Immature natural killer cell (primary cell): ENCODE data around the gene CYGB. TPM values are rescaled to one million over a fixed set of nuclear protein-coding genes. Genes with fewer than 3 reads are reported as not detected.

ENCODE experiments used
- DNase-seq, 3 donors: peaks; one replicate each; pipeline ENCODE4 v3.0.0; 2022; ENCODE audit warnings: mixed read lengths in 1 of 3
- H3K27ac Mint-ChIP-seq, 6 donors: one replicate each; pipeline ENCODE4 v1.8.0; 2020; ENCODE audit warnings: mixed read lengths in 6 of 6, mild to moderate bottlenecking in 5 of 6, inconsistent platforms in 4 of 6, moderate library complexity in 3 of 6
- H3K27me3 Mint-ChIP-seq, 3 donors: one replicate each; pipeline ENCODE4 v1.8.0; 2020 to 2021; ENCODE audit warnings: low read depth in 3 of 3, mild to moderate bottlenecking in 3 of 3, mixed read lengths in 3 of 3, moderate library complexity in 3 of 3, inconsistent platforms in 1 of 3
- H3K36me3 Mint-ChIP-seq, 3 donors: one replicate each; pipeline ENCODE4 v1.8.0; 2020; ENCODE audit warnings: mixed read lengths in 3 of 3, inconsistent platforms in 2 of 3, mild to moderate bottlenecking in 2 of 3
- H3K4me1 Mint-ChIP-seq, 2 donors: one replicate each; pipeline ENCODE4 v1.8.0; 2020; ENCODE audit warnings: inconsistent platforms in 2 of 2, mild to moderate bottlenecking in 2 of 2, mixed read lengths in 2 of 2, moderate library complexity in 1 of 2
- H3K4me3 Mint-ChIP-seq, 5 donors: one replicate each; pipeline ENCODE4 v1.8.0; 2020; ENCODE audit warnings: mild to moderate bottlenecking in 5 of 5, mixed read lengths in 5 of 5, inconsistent platforms in 3 of 5, moderate library complexity in 3 of 5
- H3K9me3 Mint-ChIP-seq, 6 donors: one replicate each; pipeline ENCODE4 v1.8.0; 2020; ENCODE audit warnings: mild to moderate bottlenecking in 6 of 6, mixed read lengths in 6 of 6, inconsistent platforms in 4 of 6, moderate library complexity in 3 of 6
- polyA plus RNA-seq, 3 donors: library from polyadenylated mRNA; unstranded; fragments of 300-500 nt; fragmentation: Illumina TruSeq; gene quantifications; one replicate each; pipeline ENCODE4 v1.2.3, GENCODE V29; 2021

The CYGB gene
- under 1 TPM in 2 of 3 donors, not detected in 1; 0.09 to 0.41 TPM for polyA plus RNA-seq

- H3K4me1 Mint-ChIP-seq = peaks cover 7 to 8% of the 10 kb centered on the region in 2 donors
- H3K27me3 Mint-ChIP-seq = peaks cover 9 to 19% (median 14%) of the 10 kb centered on the region in 3 donors
- no peak within 1 kb of the TSS for H3K27ac Mint-ChIP-seq
- no peaks in the 10 kb centered on the region for H3K36me3 Mint-ChIP-seq
- no peaks in the 10 kb centered on the region for H3K9me3 Mint-ChIP-seq
- DNase-seq = no peak
- H3K4me3 Mint-ChIP-seq = peak within 1 kb of the TSS in 2 of 5 donors; percentile 14 to 41
Measured at GRCh38 chr17:76537578-76538280, at the start of gene CYGB. TSS of gene CYGB (minus strand) at chr17:76537709. CDS start at chr17:76537542, 167 bp downstream.

- H3K27ac Mint-ChIP-seq = no peak overlapping the region
Measured at GRCh38 chr17:76586741-76587487, 49.4 kb upstream of the CYGB start.

GRCh38 chr17:76585649-76586593 lies 48.4 kb upstream of the CYGB start, which contains the start of gene ST6GALNAC2:
TSS of gene ST6GALNAC2 (minus strand) at chr17:76585860. CDS start at chr17:76585808, 52 bp downstream.
- Mint-ChIP-seq H3K9me3 (no peaks in the 10 kb centered on the region), H3K36me3 (peaks cover 0 to 6% (median 0%) of the 10 kb centered on the region in 3 donors), H3K4me1 (peaks cover 6 to 8% of the 10 kb centered on the region in 2 donors), H3K27me3 (peaks cover 8 to 30% (median 8%) of the 10 kb centered on the region in 3 donors), H3K4me3 (peak within 1 kb of the TSS; percentile 45 to 59 (median 49)), H3K27ac (no peak within 1 kb of the TSS)
- DNase-seq = peak; percentile 18 to 50 (median 32)

More at GRCh38 chr17:76586741-76587487, 49.4 kb upstream of the CYGB start:
- peaks cover 6 to 8% of the 10 kb centered on the region in 2 donors for H3K4me1 Mint-ChIP-seq
- no peak for DNase-seq
- H3K36me3 Mint-ChIP-seq = peaks cover 0 to 6% (median 0%) of the 10 kb centered on the region in 3 donors
- H3K9me3 Mint-ChIP-seq = no peaks in the 10 kb centered on the region
- peaks cover 8 to 30% (median 8%) of the 10 kb centered on the region in 3 donors for H3K27me3 Mint-ChIP-seq
- peak overlapping the region in 2 of 5 donors; percentile 38 to 44 for H3K4me3 Mint-ChIP-seq

- Mint-ChIP-seq H3K9me3 (no peaks in the 10 kb centered on the region), H3K36me3 (peaks cover 0 to 6% (median 0%) of the 10 kb centered on the region in 3 donors), H3K4me1 (peaks cover 6 to 8% of the 10 kb centered on the region in 2 donors), H3K27me3 (peaks cover 8 to 30% (median 8%) of the 10 kb centered on the region in 3 donors), H3K4me3 (peak overlapping the region; percentile 45 to 59 (median 49)), H3K27ac (no peak overlapping the region)
- DNase-seq = no peak
Measured at GRCh38 chr17:76585033-76585648, 47.6 kb upstream of the CYGB start.

GRCh38 chr17:76584427-76585032 lies 47.0 kb upstream of the CYGB start:
- no peak overlapping the region for H3K27ac Mint-ChIP-seq
- H3K4me3 Mint-ChIP-seq = peak overlapping the region in 4 of 5 donors; percentile 45 to 62 (median 55)
- H3K9me3 Mint-ChIP-seq = no peaks in the 10 kb centered on the region
- H3K4me1 Mint-ChIP-seq = peaks cover 6 to 8% of the 10 kb centered on the region in 2 donors
- no peak for DNase-seq
- H3K36me3 Mint-ChIP-seq = peaks cover 0 to 6% (median 0%) of the 10 kb centered on the region in 3 donors
- H3K27me3 Mint-ChIP-seq = peaks cover 8 to 29% (median 8%) of the 10 kb centered on the region in 3 donors

GRCh38 chr17:76582660-76583059 lies 45.2 kb upstream of the CYGB start:
- no peak for DNase-seq
- Mint-ChIP-seq H3K27me3 (peaks cover 5 to 21% (median 8%) of the 10 kb centered on the region in 3 donors), H3K27ac (no peak overlapping the region), H3K4me1 (peaks cover 6 to 8% of the 10 kb centered on the region in 2 donors), H3K4me3 (no peak overlapping the region), H3K36me3 (no peaks in the 10 kb centered on the region), H3K9me3 (no peaks in the 10 kb centered on the region)

- Mint-ChIP-seq H3K36me3 (no peaks in the 10 kb centered on the region), H3K27ac (no peak overlapping the region), H3K27me3 (peaks cover 5 to 12% (median 6%) of the 10 kb centered on the region in 3 donors), H3K4me1 (peaks cover 0 to 8% of the 10 kb centered on the region in 2 donors), H3K9me3 (no peaks in the 10 kb centered on the region), H3K4me3 (no peak overlapping the region)
- no peak for DNase-seq
Measured at GRCh38 chr17:76581515-76581914, 44.0 kb upstream of the CYGB start.

- H3K4me1 Mint-ChIP-seq = no peaks in the 10 kb centered on the region
- no peak overlapping the region for H3K4me3 Mint-ChIP-seq
- H3K27ac Mint-ChIP-seq = no peak overlapping the region
- no peaks in the 10 kb centered on the region for H3K36me3 Mint-ChIP-seq
- H3K27me3 Mint-ChIP-seq = peaks cover 3 to 10% (median 5%) of the 10 kb centered on the region in 3 donors
- DNase-seq = no peak
- H3K9me3 Mint-ChIP-seq = no peaks in the 10 kb centered on the region
Measured at GRCh38 chr17:76579281-76579680, 41.8 kb upstream of the CYGB start.

- Mint-ChIP-seq H3K4me1 (no peaks in the 10 kb centered on the region), H3K27ac (no peak overlapping the region), H3K36me3 (no peaks in the 10 kb centered on the region), H3K4me3 (no peak overlapping the region), H3K9me3 (no peaks in the 10 kb centered on the region), H3K27me3 (peaks cover 0 to 6% (median 0%) of the 10 kb centered on the region in 3 donors)
- no peak for DNase-seq
Measured at GRCh38 chr17:76578376-76578775, 40.9 kb upstream of the CYGB start.

- no peak for DNase-seq
- Mint-ChIP-seq H3K4me3 (no peak overlapping the region), H3K4me1 (no peaks in the 10 kb centered on the region), H3K27ac (no peak overlapping the region), H3K27me3 (peaks cover 0 to 6% (median 0%) of the 10 kb centered on the region in 3 donors), H3K36me3 (no peaks in the 10 kb centered on the region), H3K9me3 (no peaks in the 10 kb centered on the region)
Measured at GRCh38 chr17:76577876-76578275, 40.4 kb upstream of the CYGB start.

- DNase-seq = no peak
- no peaks in the 10 kb centered on the region for H3K4me1 Mint-ChIP-seq
- H3K9me3 Mint-ChIP-seq = no peaks in the 10 kb centered on the region
- no peak overlapping the region for H3K27ac Mint-ChIP-seq
- H3K36me3 Mint-ChIP-seq = no peaks in the 10 kb centered on the region
- peaks cover 0 to 6% (median 2%) of the 10 kb centered on the region in 3 donors for H3K27me3 Mint-ChIP-seq
- H3K4me3 Mint-ChIP-seq = no peak overlapping the region
Measured at GRCh38 chr17:76576189-76576588, 38.7 kb upstream of the CYGB start.

GRCh38 chr17:76575570-76575969 lies 38.1 kb upstream of the CYGB start:
- Mint-ChIP-seq H3K27ac (no peak overlapping the region), H3K27me3 (peaks cover 0 to 6% (median 2%) of the 10 kb centered on the region in 3 donors), H3K4me3 (no peak overlapping the region), H3K9me3 (no peaks in the 10 kb centered on the region), H3K36me3 (no peaks in the 10 kb centered on the region), H3K4me1 (no peaks in the 10 kb centered on the region)
- DNase-seq = no peak
